Neural cell (in vitro differentiated cells): ENCODE data around the gene RASGRP2. TPM values are rescaled to one million over a fixed set of nuclear protein-coding genes. Genes with fewer than 3 reads are reported as not detected.

Source experiments
- H2AFZ ChIP-seq: fragments of 200-600, 300-800 bp; sonication (generic), shearing (Covaris generic); 2 replicates; pipeline ENCODE4 v1.6.0; 2014; ENCODE audit warnings: low read depth, mild to moderate bottlenecking, antibody characterized with exemption, low read length, moderate library complexity
- H3F3A ChIP-seq: fragments of 200-600 bp; shearing (Covaris generic); 2 replicates; pipeline ENCODE4 v1.6.1; 2016; ENCODE audit warnings: mild to moderate bottlenecking, moderate library complexity, mixed read lengths, antibody characterized with exemption, low read length; ENCODE audit not compliant: insufficient read depth, poor library complexity, severe bottlenecking
- H3K27ac ChIP-seq: fragments of 200-600, 300-800 bp; sonication (generic), shearing (Covaris generic); 2 replicates; pipeline ENCODE4 v1.5.1; 2014; ENCODE audit warnings: mild to moderate bottlenecking, low read length, moderate library complexity
- H3K27me3 ChIP-seq: fragments of 300-800, 200-600 bp; sonication (generic), shearing (Covaris generic); 2 replicates; pipeline ENCODE4 v1.6.0; 2014; ENCODE audit warnings: mild to moderate bottlenecking, low read depth, low read length, moderate library complexity; ENCODE audit not compliant: insufficient read depth
- H3K36me3 ChIP-seq: fragments of 300-800, 200-600 bp; sonication (generic), shearing (Covaris generic); 2 replicates; pipeline ENCODE4 v1.5.1; 2014; ENCODE audit warnings: mild to moderate bottlenecking, antibody characterized with exemption, low read length, moderate library complexity; ENCODE audit not compliant: insufficient read depth
- H3K4me2 ChIP-seq: fragments of 300-800, 200-600 bp; sonication (generic), shearing (Covaris generic); 2 replicates; pipeline ENCODE4 v1.6.0; 2014; ENCODE audit warnings: mild to moderate bottlenecking, low read length
- H3K4me3 ChIP-seq: fragments of 300-800, 200-600 bp; sonication (generic), shearing (Covaris generic); 2 replicates; pipeline ENCODE4 v1.5.1; 2014; ENCODE audit warnings: mild to moderate bottlenecking, low read length, moderate library complexity
- H3K79me2 ChIP-seq: fragments of 200-600 bp; shearing (Covaris generic); replicated peaks from 2 replicates; pipeline ENCODE4 v1.6.0; 2014; ENCODE audit warnings: mild to moderate bottlenecking, low read length, moderate library complexity; ENCODE audit not compliant: insufficient read depth
- H3K9ac ChIP-seq: fragments of 300-800, 200-600 bp; sonication (generic), shearing (Covaris generic); 2 replicates; pipeline ENCODE4 v1.6.1; 2016; ENCODE audit warnings: mild to moderate bottlenecking, low read length, mixed read lengths
- H3K9me2 ChIP-seq: fragments of 200-600 bp; shearing (Covaris generic); 2 replicates; pipeline ENCODE4 v1.6.1; 2016; ENCODE audit warnings: mild to moderate bottlenecking, low read length, mixed read lengths; ENCODE audit not compliant: insufficient read depth
- H3K9me3 ChIP-seq: fragments of 200-600, 300-800 bp; sonication (generic), shearing (Covaris generic); 2 replicates; pipeline ENCODE4 v1.6.1; 2016; ENCODE audit warnings: mild to moderate bottlenecking, mixed run types, low read length, moderate library complexity, mixed read lengths
- H4K20me1 ChIP-seq: fragments of 200-600 bp; shearing (Covaris generic); 2 replicates; pipeline ENCODE4 v1.6.1; 2016; ENCODE audit warnings: mild to moderate bottlenecking, mixed run types; ENCODE audit not compliant: insufficient read depth
- EP300 ChIP-seq: fragments of 450-650 bp; conservative IDR thresholded peaks from 2 replicates; pipeline ENCODE4 v1.6.1; 2014; ENCODE audit warnings: antibody characterized with exemption, mild to moderate bottlenecking, moderate library complexity; ENCODE audit not compliant: poor library complexity, severe bottlenecking
- EZH2 ChIP-seq: fragments of 200-600, 300-800 bp; shearing (Covaris generic), sonication (generic); IDR thresholded peaks from 2 replicates; pipeline ENCODE4 v1.6.1; 2014; ENCODE audit warnings: antibody characterized with exemption, low read length, borderline replicate concordance, mild to moderate bottlenecking; ENCODE audit not compliant: insufficient read depth, poor library complexity, severe bottlenecking
- MXI1 ChIP-seq: fragments of 450-650 bp; conservative IDR thresholded peaks from 2 replicates; pipeline ENCODE4 v1.6.1; 2014; ENCODE audit warnings: antibody characterized with exemption, mild to moderate bottlenecking; ENCODE audit not compliant: poor library complexity, severe bottlenecking
- POLR2AphosphoS5 ChIP-seq: IDR thresholded peaks from 2 replicates; pipeline ENCODE4 v1.6.1; 2012
- RAD21 ChIP-seq: fragments of 450-650 bp; conservative IDR thresholded peaks from 2 replicates; pipeline ENCODE4 v1.6.1; 2014; ENCODE audit warnings: antibody characterized with exemption, mild to moderate bottlenecking, moderate library complexity
- SMC3 ChIP-seq: fragments of 450-650 bp; conservative IDR thresholded peaks from 2 replicates; pipeline ENCODE4 v1.6.1; 2014; ENCODE audit warnings: antibody characterized with exemption, mild to moderate bottlenecking, moderate library complexity; ENCODE audit not compliant: poor library complexity
- TAF1 ChIP-seq: IDR thresholded peaks from 2 replicates; pipeline ENCODE4 v1.6.1; 2012; ENCODE audit warnings: low read depth
- polyA plus RNA-seq: library from polyadenylated mRNA; depleted of rRNA; stranded (reverse); fragments of >200 nt; gene quantifications from 2 replicates; pipeline ENCODE4 v1.2.3, GENCODE V29; 2014
- TF ChIP-seq, protein P1 (sequence below): IDR thresholded peaks from 2 replicates; pipeline ENCODE4 v1.6.1; 2012; ENCODE audit warnings: borderline replicate concordance
- TF ChIP-seq, protein P2 (sequence below): fragments of 450-650 bp; IDR thresholded peaks from 2 replicates; pipeline ENCODE4 v1.5.1; 2014; ENCODE audit warnings: antibody characterized with exemption, mild to moderate bottlenecking, moderate library complexity; ENCODE audit not compliant: poor library complexity, severe bottlenecking

RASGRP2 gene
- polyA plus RNA-seq, 1 donor from 2014 or later, result 4.5 TPM

DNA sequence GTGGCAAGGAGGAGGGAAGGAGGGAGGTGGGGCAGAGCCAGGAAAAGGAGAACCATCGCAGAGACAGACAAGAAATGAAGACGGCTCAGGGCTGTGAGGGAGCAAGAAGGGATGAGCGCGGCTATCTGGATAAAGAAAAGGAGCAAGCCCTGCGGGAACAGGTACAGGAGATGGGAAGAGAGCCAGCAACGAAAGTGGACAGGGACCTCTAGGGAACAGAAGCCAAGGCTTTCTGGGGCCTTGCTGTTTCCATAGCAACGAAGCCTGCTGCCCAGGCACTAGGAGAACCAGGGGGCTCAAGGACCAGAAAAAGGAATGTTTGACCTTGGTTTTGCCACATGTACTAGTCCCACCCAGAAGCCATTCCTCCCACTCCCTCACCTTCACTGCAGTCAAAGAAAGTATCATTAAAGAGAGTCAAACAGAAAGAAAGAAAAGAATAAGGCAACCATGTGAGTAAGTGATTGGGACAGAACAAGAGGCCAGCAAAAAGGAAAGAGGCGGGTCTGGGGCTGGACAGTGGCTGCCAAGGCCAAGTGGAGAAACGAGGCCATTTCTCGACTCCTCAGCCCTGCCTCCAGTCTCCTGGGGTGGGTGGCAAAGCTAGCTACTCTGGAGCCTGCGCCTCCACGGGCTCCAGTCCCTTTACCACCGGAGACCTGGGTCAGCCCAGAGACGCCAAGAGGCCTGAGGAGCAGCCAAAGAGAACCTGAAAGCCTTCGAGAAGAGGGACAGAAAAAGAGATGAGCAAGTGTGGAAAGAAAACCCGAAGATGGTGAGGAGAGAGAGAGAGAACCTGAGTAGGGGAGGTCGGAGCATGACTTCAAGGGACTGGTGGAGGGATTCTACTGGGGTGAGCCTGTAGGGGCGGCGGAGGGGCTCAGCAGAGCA is 56.1 kb downstream of the RASGRP2 start:
- no peaks in the 10 kb centered on the region for H3K9me3 ChIP-seq
- peak overlapping the region; percentile 59 for H3K4me3 ChIP-seq
- no peaks in the 10 kb centered on the region for H3K79me2 ChIP-seq
- no peaks in the 10 kb centered on the region for H4K20me1 ChIP-seq
- no peaks in the 10 kb centered on the region for H3K27me3 ChIP-seq
- H2AFZ ChIP-seq, result no peak overlapping the region
- no peaks in the 10 kb centered on the region for H3K36me3 ChIP-seq
- no peaks in the 10 kb centered on the region for H3F3A ChIP-seq
- peak overlapping the region; percentile 39 for H3K9ac ChIP-seq
- H3K9me2 ChIP-seq, result no peaks in the 10 kb centered on the region
- no peak for TF ChIP-seq RAD21
- TF ChIP-seq EZH2, result no peak
- TF ChIP-seq, protein P1, sequence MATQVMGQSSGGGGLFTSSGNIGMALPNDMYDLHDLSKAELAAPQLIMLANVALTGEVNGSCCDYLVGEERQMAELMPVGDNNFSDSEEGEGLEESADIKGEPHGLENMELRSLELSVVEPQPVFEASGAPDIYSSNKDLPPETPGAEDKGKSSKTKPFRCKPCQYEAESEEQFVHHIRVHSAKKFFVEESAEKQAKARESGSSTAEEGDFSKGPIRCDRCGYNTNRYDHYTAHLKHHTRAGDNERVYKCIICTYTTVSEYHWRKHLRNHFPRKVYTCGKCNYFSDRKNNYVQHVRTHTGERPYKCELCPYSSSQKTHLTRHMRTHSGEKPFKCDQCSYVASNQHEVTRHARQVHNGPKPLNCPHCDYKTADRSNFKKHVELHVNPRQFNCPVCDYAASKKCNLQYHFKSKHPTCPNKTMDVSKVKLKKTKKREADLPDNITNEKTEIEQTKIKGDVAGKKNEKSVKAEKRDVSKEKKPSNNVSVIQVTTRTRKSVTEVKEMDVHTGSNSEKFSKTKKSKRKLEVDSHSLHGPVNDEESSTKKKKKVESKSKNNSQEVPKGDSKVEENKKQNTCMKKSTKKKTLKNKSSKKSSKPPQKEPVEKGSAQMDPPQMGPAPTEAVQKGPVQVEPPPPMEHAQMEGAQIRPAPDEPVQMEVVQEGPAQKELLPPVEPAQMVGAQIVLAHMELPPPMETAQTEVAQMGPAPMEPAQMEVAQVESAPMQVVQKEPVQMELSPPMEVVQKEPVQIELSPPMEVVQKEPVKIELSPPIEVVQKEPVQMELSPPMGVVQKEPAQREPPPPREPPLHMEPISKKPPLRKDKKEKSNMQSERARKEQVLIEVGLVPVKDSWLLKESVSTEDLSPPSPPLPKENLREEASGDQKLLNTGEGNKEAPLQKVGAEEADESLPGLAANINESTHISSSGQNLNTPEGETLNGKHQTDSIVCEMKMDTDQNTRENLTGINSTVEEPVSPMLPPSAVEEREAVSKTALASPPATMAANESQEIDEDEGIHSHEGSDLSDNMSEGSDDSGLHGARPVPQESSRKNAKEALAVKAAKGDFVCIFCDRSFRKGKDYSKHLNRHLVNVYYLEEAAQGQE, result no peak
- TF ChIP-seq, protein P2, sequence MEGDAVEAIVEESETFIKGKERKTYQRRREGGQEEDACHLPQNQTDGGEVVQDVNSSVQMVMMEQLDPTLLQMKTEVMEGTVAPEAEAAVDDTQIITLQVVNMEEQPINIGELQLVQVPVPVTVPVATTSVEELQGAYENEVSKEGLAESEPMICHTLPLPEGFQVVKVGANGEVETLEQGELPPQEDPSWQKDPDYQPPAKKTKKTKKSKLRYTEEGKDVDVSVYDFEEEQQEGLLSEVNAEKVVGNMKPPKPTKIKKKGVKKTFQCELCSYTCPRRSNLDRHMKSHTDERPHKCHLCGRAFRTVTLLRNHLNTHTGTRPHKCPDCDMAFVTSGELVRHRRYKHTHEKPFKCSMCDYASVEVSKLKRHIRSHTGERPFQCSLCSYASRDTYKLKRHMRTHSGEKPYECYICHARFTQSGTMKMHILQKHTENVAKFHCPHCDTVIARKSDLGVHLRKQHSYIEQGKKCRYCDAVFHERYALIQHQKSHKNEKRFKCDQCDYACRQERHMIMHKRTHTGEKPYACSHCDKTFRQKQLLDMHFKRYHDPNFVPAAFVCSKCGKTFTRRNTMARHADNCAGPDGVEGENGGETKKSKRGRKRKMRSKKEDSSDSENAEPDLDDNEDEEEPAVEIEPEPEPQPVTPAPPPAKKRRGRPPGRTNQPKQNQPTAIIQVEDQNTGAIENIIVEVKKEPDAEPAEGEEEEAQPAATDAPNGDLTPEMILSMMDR, result no peak
- TF ChIP-seq TAF1, result no peak
- no peak for TF ChIP-seq POLR2AphosphoS5
- TF ChIP-seq SMC3, result no peak
- TF ChIP-seq EP300, result no peak
- TF ChIP-seq MXI1, result no peak
- no peak overlapping the region for H3K4me2 ChIP-seq
- H3K27ac ChIP-seq, result peak overlapping the region; percentile 74

DNA sequence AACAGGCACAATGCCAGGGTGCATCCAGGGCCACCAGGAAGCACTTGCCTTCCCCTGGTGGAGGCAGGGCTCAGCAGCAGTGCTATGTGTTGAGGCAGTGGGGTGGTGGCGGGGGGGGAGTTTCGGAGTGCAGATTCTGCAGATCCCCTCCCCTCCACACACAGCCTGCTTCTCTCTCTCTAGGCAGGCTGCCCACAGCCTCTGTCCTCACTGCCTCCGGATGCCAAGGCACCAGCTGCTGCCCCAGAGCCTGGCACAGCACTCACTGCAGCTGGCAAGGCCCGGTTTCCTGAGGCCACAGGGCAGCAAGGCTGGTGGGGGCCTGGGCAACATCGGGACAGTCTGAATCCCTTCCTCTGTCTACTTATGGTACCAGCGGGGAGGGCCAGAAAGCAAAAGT is 56.7 kb downstream of the RASGRP2 start:
- no peaks in the 10 kb centered on the region for H3F3A ChIP-seq
- no peaks in the 10 kb centered on the region for H3K79me2 ChIP-seq

More for the DNA sequence above, 56.7 kb downstream of the RASGRP2 start:
- no peak overlapping the region for H3K27ac ChIP-seq
- H2AFZ ChIP-seq, result no peak overlapping the region
- H3K9me2 ChIP-seq, result no peaks in the 10 kb centered on the region
- no peaks in the 10 kb centered on the region for H3K9me3 ChIP-seq
- no peak overlapping the region for H3K4me3 ChIP-seq
- peaks cover 4% of the 10 kb centered on the region for H3K36me3 ChIP-seq
- no peaks in the 10 kb centered on the region for H3K27me3 ChIP-seq
- H4K20me1 ChIP-seq, result no peaks in the 10 kb centered on the region
- no peak overlapping the region for H3K4me2 ChIP-seq
- TF ChIP-seq EZH2, result no peak
- no peak for TF ChIP-seq MXI1
- TF ChIP-seq TAF1, result no peak
- TF ChIP-seq SMC3, result no peak
- no peak for TF ChIP-seq EP300
- TF ChIP-seq, protein P2, result no peak
- no peak for TF ChIP-seq POLR2AphosphoS5
- TF ChIP-seq, protein P1, result no peak
- TF ChIP-seq RAD21, result no peak
- no peak overlapping the region for H3K9ac ChIP-seq
